MM.1S (cell line): ENCODE data around the gene CT47C1.

Source experiments
- DNase-seq: peaks from one replicate; pipeline ENCODE4 v3.0.0-alpha.2; 2015
- H2AFZ ChIP-seq: fragments of 300-600 bp; sonication (generic); 2 replicates; pipeline ENCODE4 v1.6.0; 2016; ENCODE audit warnings: antibody characterized with exemption, low read length
- H3F3A ChIP-seq: fragments of 300-600 bp; sonication (generic); 2 replicates; pipeline ENCODE4 v1.6.1; 2016; ENCODE audit warnings: mild to moderate bottlenecking, antibody characterized with exemption, low read length, moderate library complexity, mixed read lengths; ENCODE audit not compliant: insufficient read depth
- H3K27ac ChIP-seq: fragments of 300-600 bp; sonication (generic); 2 replicates; pipeline ENCODE4 v1.5.1; 2016; ENCODE audit warnings: mild to moderate bottlenecking, low read length
- H3K27me3 ChIP-seq: fragments of 300-600 bp; sonication (generic); replicated peaks from 2 replicates; pipeline ENCODE4 v1.6.0; 2016; ENCODE audit warnings: low read length; ENCODE audit not compliant: insufficient read depth
- H3K36me3 ChIP-seq: fragments of 300-600 bp; sonication (generic); replicated peaks from 2 replicates; pipeline ENCODE4 v1.6.1; 2016; ENCODE audit warnings: mild to moderate bottlenecking, low read length, mixed read lengths; ENCODE audit not compliant: insufficient read depth
- H3K4me1 ChIP-seq: fragments of 300-600 bp; sonication (generic); 2 replicates; pipeline ENCODE4 v1.6.1; 2016; ENCODE audit warnings: low read length, mixed read lengths
- H3K4me2 ChIP-seq: fragments of 300-600 bp; sonication (generic); 2 replicates; pipeline ENCODE4 v1.6.0; 2016; ENCODE audit warnings: low read depth, low read length
- H3K4me3 ChIP-seq: fragments of 300-600 bp; sonication (generic); 2 replicates; pipeline ENCODE4 v1.5.1; 2016; ENCODE audit warnings: low read length, mixed read lengths
- H3K79me2 ChIP-seq: fragments of 300-600 bp; sonication (generic); 2 replicates; pipeline ENCODE4 v1.6.1; 2016; ENCODE audit warnings: mixed run types, low read length, mixed read lengths
- H3K9ac ChIP-seq: fragments of 300-600 bp; sonication (generic); 2 replicates; pipeline ENCODE4 v1.6.1; 2016; ENCODE audit warnings: low read length, mixed read lengths
- H3K9me2 ChIP-seq: fragments of 300-600 bp; sonication (generic); replicated peaks from 2 replicates; pipeline ENCODE4 v1.6.1; 2016; ENCODE audit warnings: mild to moderate bottlenecking, low read length, mixed read lengths; ENCODE audit not compliant: insufficient read depth
- H3K9me3 ChIP-seq: fragments of 300-600 bp; sonication (generic); replicated peaks from 2 replicates; pipeline ENCODE4 v1.6.1; 2016; ENCODE audit warnings: mild to moderate bottlenecking, low read length, mixed read lengths; ENCODE audit not compliant: insufficient read depth
- H4K20me1 ChIP-seq: fragments of 300-600 bp; sonication (generic); 2 replicates; pipeline ENCODE4 v1.6.1; 2016; ENCODE audit warnings: mild to moderate bottlenecking, low read length, moderate library complexity, mixed read lengths; ENCODE audit not compliant: insufficient read depth
- CTCF ChIP-seq: fragments of 300-600 bp; sonication (generic); IDR thresholded peaks from 2 replicates; pipeline ENCODE4 v1.5.1; 2016; ENCODE audit warnings: antibody characterized with exemption, low read length, mixed read lengths
- EZH2 ChIP-seq: fragments of 300-600 bp; sonication (generic); optimal IDR thresholded peaks from 2 replicates; pipeline ENCODE3; 2017; ENCODE audit warnings: low read depth, mild to moderate bottlenecking, antibody characterized with exemption, low read length, mixed read lengths
- EZH2phosphoT487 ChIP-seq: fragments of 300-600 bp; sonication (generic); IDR thresholded peaks from 2 replicates; pipeline ENCODE4 v1.6.1; 2018; ENCODE audit warnings: antibody characterized with exemption, low read length

The CT47C1 gene

GRCh38 chrX:119101168-119101567 lies 28.4 kb downstream of the CT47C1 start:
- Histone ChIP-seq H2AFZ (no peak overlapping the region), H3K36me3 (no peaks in the 10 kb centered on the region)

GRCh38 chrX:119105826-119106225 lies 33.0 kb downstream of the CT47C1 start:
- H3K4me1 ChIP-seq, result no peaks in the 10 kb centered on the region
- no peaks in the 10 kb centered on the region for H3K27me3 ChIP-seq
- H3K9ac ChIP-seq, result no peak overlapping the region
- H3K4me2 ChIP-seq, result no peak overlapping the region
- no peaks in the 10 kb centered on the region for H3K9me3 ChIP-seq
- DNase-seq, result no peak
- no peaks in the 10 kb centered on the region for H4K20me1 ChIP-seq
- H3K9me2 ChIP-seq, result no peaks in the 10 kb centered on the region
- H3K36me3 ChIP-seq, result no peaks in the 10 kb centered on the region
- TF ChIP-seq EZH2, result no peak
- TF ChIP-seq CTCF, result no peak
- no peak for TF ChIP-seq EZH2phosphoT487
- H2AFZ ChIP-seq, result no peak overlapping the region
- H3K27ac ChIP-seq, result no peak overlapping the region
- H3K79me2 ChIP-seq, result no peaks in the 10 kb centered on the region
- no peak overlapping the region for H3K4me3 ChIP-seq
- H3F3A ChIP-seq, result no peaks in the 10 kb centered on the region

More at GRCh38 chrX:119101168-119101567, 28.4 kb downstream of the CT47C1 start:
- TF ChIP-seq EZH2 (no peak), CTCF (no peak), EZH2phosphoT487 (no peak)
- Histone ChIP-seq H3K27me3 (no peaks in the 10 kb centered on the region), H3K79me2 (no peaks in the 10 kb centered on the region), H3K4me1 (no peaks in the 10 kb centered on the region), H3K27ac (no peak overlapping the region), H3K9me2 (no peaks in the 10 kb centered on the region), H3K4me3 (no peak overlapping the region), H4K20me1 (no peaks in the 10 kb centered on the region), H3K4me2 (no peak overlapping the region), H3K9me3 (no peaks in the 10 kb centered on the region), H3F3A (no peaks in the 10 kb centered on the region), H3K9ac (no peak overlapping the region)
- no peak for DNase-seq

GRCh38 chrX:119107206-119107605 lies 34.4 kb downstream of the CT47C1 start:
- Histone ChIP-seq H3K27ac (no peak overlapping the region), H3K4me1 (no peaks in the 10 kb centered on the region), H3F3A (no peaks in the 10 kb centered on the region), H3K4me2 (no peak overlapping the region), H2AFZ (no peak overlapping the region), H3K79me2 (no peaks in the 10 kb centered on the region), H3K4me3 (no peak overlapping the region), H3K9ac (no peak overlapping the region), H3K9me3 (no peaks in the 10 kb centered on the region), H4K20me1 (no peaks in the 10 kb centered on the region), H3K27me3 (no peaks in the 10 kb centered on the region), H3K9me2 (no peaks in the 10 kb centered on the region), H3K36me3 (no peaks in the 10 kb centered on the region)
- TF ChIP-seq EZH2 (no peak), EZH2phosphoT487 (no peak), CTCF (no peak)
- DNase-seq, result no peak
